Erythroblast (primary cell): Measurements from ENCODE around the gene VPS33B.

ENCODE experiments used
- GATA1 ChIP-seq: IDR thresholded peaks from 2 replicates; pipeline ENCODE4 v1.6.1; 2011; ENCODE audit warnings: low read depth, mild to moderate bottlenecking, control low read depth, low read length, moderate library complexity
- POLR2A ChIP-seq: IDR thresholded peaks from 2 replicates; pipeline ENCODE4 v1.6.1; 2011; ENCODE audit warnings: mild to moderate bottlenecking, low read length

GRCh38 chr15:90989040-90989768 lies 33.2 kb downstream of the VPS33B start:
- TF ChIP-seq POLR2A (no peak), GATA1 (no peak)
